Activated CD4-positive, CD25-positive, alpha-beta regulatory T cell (primary cell): ENCODE measurements around the gene LAMA1.
"Not testable (repeated sequence)": the region's sequence is repeated elsewhere in the genome, so short reads cannot be mapped to it uniquely, and the experiment has no call there.

Source experiments
- DNase-seq, 4 experiments: peaks; one replicate each; lab custom pipeline; 2025; lab: John Stamatoyannopoulos, UW

The LAMA1 gene

GRCh38 chr18:7117390-7118355 is at the start of gene LAMA1:
Gene LAMA1, minus strand, starts transcription at chr18:7117797. Its CDS starts 77 bp downstream, at chr18:7117720.
- DNase-seq = no peak

GRCh38 chr18:7165846-7166393 is 48.3 kb upstream of the LAMA1 start:
- DNase-seq = no peak

- DNase-seq = no peak
Measured at GRCh38 chr18:7164323-7165004, 46.9 kb upstream of the LAMA1 start.

GRCh38 chr18:7158216-7158615 is 40.6 kb upstream of the LAMA1 start:
- DNase-seq = no peak

- no peak for DNase-seq
Measured at GRCh38 chr18:7157760-7158159, 40.2 kb upstream of the LAMA1 start.

- DNase-seq = no peak
Measured at GRCh38 chr18:7155887-7156286, 38.3 kb upstream of the LAMA1 start.

- no peak for DNase-seq
Measured at GRCh38 chr18:7155092-7155491, 37.5 kb upstream of the LAMA1 start.

- no peak for DNase-seq
Measured at GRCh38 chr18:7152440-7152839, 34.8 kb upstream of the LAMA1 start.

GRCh38 chr18:7147399-7147798 is 29.8 kb upstream of the LAMA1 start:
- no peak for DNase-seq

- DNase-seq = no peak
Measured at GRCh38 chr18:7146067-7146466, 28.5 kb upstream of the LAMA1 start.

- DNase-seq = not testable (repeated sequence)
Measured at GRCh38 chr18:7144921-7145320, 27.3 kb upstream of the LAMA1 start.

GRCh38 chr18:7141287-7141686 is 23.7 kb upstream of the LAMA1 start:
- DNase-seq = no peak

- DNase-seq = no peak
Measured at GRCh38 chr18:7139409-7139808, 21.8 kb upstream of the LAMA1 start.

- DNase-seq = no peak
Measured at GRCh38 chr18:7133181-7133580, 15.6 kb upstream of the LAMA1 start.

GRCh38 chr18:7132356-7133150 is 15.0 kb upstream of the LAMA1 start:
- DNase-seq = no peak

- DNase-seq = no peak
Measured at GRCh38 chr18:7122376-7122775, 4.8 kb upstream of the LAMA1 start.

GRCh38 chr18:7116792-7117389 is 706 bp downstream of the LAMA1 start:
- DNase-seq = no peak

- DNase-seq = no peak
Measured at GRCh38 chr18:7116001-7116730, 1.4 kb downstream of the LAMA1 start.

- DNase-seq = no peak
Measured at GRCh38 chr18:7112936-7113335, 4.7 kb downstream of the LAMA1 start.

- DNase-seq = no peak
Measured at GRCh38 chr18:7111134-7111533, 6.5 kb downstream of the LAMA1 start.

GRCh38 chr18:7105943-7106342 is 11.7 kb downstream of the LAMA1 start:
- no peak for DNase-seq
